SW 1271 (cell line): ENCODE data around the gene UNC80.

Experiments
- DNase-seq, 2 experiments: peaks; one replicate each; lab custom pipeline; 2025; lab: John Stamatoyannopoulos, UW

UNC80 gene

GRCh38 chr2:209806318-209806717, 34.7 kb downstream of the UNC80 start:
- DNase-seq, result no peak

- DNase-seq, result no peak
These were observed 36.9 kb downstream of the UNC80 start for GRCh38 chr2:209808521-209808920.

- DNase-seq, result no peak
These were observed 37.6 kb downstream of the UNC80 start for GRCh38 chr2:209809256-209809655.

GRCh38 chr2:209817844-209818271, 46.2 kb downstream of the UNC80 start:
- no peak for DNase-seq

GRCh38 chr2:209818939-209819338, 47.3 kb downstream of the UNC80 start:
- DNase-seq, result no peak

GRCh38 chr2:209821806-209822205, 50.2 kb downstream of the UNC80 start:
- no peak for DNase-seq

- no peak for DNase-seq
These were observed 51.9 kb downstream of the UNC80 start for GRCh38 chr2:209823484-209823883.

GRCh38 chr2:209824391-209824790, 52.8 kb downstream of the UNC80 start:
- DNase-seq, result no peak

GRCh38 chr2:209830722-209831465, 59.3 kb downstream of the UNC80 start:
- DNase-seq, result no peak

GRCh38 chr2:209834767-209835166, 63.1 kb downstream of the UNC80 start:
- no peak for DNase-seq

GRCh38 chr2:209840434-209840833, 68.8 kb downstream of the UNC80 start:
- no peak for DNase-seq

GRCh38 chr2:209845666-209846065, 74.0 kb downstream of the UNC80 start:
- DNase-seq, result no peak

GRCh38 chr2:209864716-209865295, 93.2 kb downstream of the UNC80 start:
- no peak for DNase-seq

GRCh38 chr2:209868271-209868994, 96.8 kb downstream of the UNC80 start:
- DNase-seq, result no peak

- no peak for DNase-seq
These were observed 98.4 kb downstream of the UNC80 start for GRCh38 chr2:209870067-209870466.

- no peak for DNase-seq
These were observed 101.0 kb downstream of the UNC80 start for GRCh38 chr2:209872675-209873074.

GRCh38 chr2:209875270-209875669, 103.6 kb downstream of the UNC80 start:
- no peak for DNase-seq

- no peak for DNase-seq
These were observed 104.6 kb downstream of the UNC80 start for GRCh38 chr2:209876211-209876610.

- no peak for DNase-seq
These were observed 107.1 kb downstream of the UNC80 start for GRCh38 chr2:209878701-209879100.

GRCh38 chr2:209900638-209901037, 129.0 kb downstream of the UNC80 start:
- no peak for DNase-seq

GRCh38 chr2:209901172-209901571, 129.5 kb downstream of the UNC80 start:
- no peak for DNase-seq

GRCh38 chr2:209905691-209906090, 134.1 kb downstream of the UNC80 start:
- no peak for DNase-seq

- DNase-seq, result no peak
These were observed 136.1 kb downstream of the UNC80 start for GRCh38 chr2:209907746-209908145.
